GM13977 (cell line): ENCODE results near the gene NFIC.
"Not testable (repeated sequence)": the region's sequence is repeated elsewhere in the genome, so short reads cannot be mapped to it uniquely, and the experiment has no call there.

ENCODE experiments used
- DNase-seq: peaks from one replicate; pipeline ENCODE4 v3.0.0; 2012; ENCODE audit warnings: low spot score
- in situ Hi-C: fragments of 300-500 bp; cut with MboI; formaldehyde crosslinking; loops from one replicate; pipeline ENCODE4 v1.12.0; 2022; ENCODE audit warnings: low sequenced_read_pairs, low pct_unique_long_range_greater_than_20kb, mixed read lengths, inconsistent platforms; ENCODE audit not compliant: unreplicated experiment
- TF ChIP-seq, protein P1 (sequence below): IDR thresholded peaks from 2 replicates; pipeline ENCODE4 v1.5.1; 2012; ENCODE audit warnings: mild to moderate bottlenecking, control low read depth; ENCODE audit not compliant: insufficient read depth; ENCODE audit errors: extremely low read depth, missing control alignments

The NFIC gene

DNA sequence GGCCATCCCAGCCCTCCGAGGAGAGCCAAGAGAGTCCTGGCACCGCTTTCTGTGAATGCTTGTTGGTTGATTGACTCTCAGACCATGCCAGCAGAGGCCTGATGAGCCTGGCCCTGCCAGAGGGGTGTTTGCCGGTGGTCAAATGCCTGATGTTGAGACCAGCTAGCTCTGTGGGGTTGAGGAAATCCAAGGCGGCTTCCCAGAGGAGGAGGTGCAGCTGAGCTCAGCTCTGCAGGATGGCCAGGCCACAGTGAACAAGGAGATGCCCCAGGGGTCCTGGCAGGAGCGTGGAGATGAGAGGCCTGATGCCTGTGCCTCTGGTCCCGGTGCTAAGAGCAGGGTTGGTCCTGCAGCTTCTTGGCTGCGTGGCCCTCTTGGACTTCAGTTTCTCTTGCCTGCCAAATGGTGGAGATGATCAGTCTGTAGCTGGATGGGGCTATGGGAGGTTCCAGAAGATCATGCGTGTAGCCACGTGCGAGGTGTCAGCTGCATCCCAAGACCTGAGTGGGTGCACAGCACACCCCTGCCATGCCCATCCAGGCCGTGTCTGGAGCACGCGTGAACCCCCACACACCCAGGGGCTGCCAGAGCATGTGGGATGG is 16.8 kb downstream of the NFIC start:
- TF ChIP-seq, protein P1, sequence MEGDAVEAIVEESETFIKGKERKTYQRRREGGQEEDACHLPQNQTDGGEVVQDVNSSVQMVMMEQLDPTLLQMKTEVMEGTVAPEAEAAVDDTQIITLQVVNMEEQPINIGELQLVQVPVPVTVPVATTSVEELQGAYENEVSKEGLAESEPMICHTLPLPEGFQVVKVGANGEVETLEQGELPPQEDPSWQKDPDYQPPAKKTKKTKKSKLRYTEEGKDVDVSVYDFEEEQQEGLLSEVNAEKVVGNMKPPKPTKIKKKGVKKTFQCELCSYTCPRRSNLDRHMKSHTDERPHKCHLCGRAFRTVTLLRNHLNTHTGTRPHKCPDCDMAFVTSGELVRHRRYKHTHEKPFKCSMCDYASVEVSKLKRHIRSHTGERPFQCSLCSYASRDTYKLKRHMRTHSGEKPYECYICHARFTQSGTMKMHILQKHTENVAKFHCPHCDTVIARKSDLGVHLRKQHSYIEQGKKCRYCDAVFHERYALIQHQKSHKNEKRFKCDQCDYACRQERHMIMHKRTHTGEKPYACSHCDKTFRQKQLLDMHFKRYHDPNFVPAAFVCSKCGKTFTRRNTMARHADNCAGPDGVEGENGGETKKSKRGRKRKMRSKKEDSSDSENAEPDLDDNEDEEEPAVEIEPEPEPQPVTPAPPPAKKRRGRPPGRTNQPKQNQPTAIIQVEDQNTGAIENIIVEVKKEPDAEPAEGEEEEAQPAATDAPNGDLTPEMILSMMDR: no peak
- DNase-seq: no peak
- in situ Hi-C loops: no loop called here

- TF ChIP-seq, protein P1: no peak
- in situ Hi-C loops: no loop called here
- DNase-seq: no peak
Measured at GRCh38 chr19:3386447-3387234, 20.3 kb downstream of the NFIC start.

GRCh38 chr19:3387645-3388589 is 21.5 kb downstream of the NFIC start:
- DNase-seq: no peak
- TF ChIP-seq, protein P1: no peak
- in situ Hi-C loops: no loop called here

- in situ Hi-C loops: no loop called here
- TF ChIP-seq, protein P1: no peak
- DNase-seq: no peak
Measured at GRCh38 chr19:3389446-3389778, 23.0 kb downstream of the NFIC start.

DNA sequence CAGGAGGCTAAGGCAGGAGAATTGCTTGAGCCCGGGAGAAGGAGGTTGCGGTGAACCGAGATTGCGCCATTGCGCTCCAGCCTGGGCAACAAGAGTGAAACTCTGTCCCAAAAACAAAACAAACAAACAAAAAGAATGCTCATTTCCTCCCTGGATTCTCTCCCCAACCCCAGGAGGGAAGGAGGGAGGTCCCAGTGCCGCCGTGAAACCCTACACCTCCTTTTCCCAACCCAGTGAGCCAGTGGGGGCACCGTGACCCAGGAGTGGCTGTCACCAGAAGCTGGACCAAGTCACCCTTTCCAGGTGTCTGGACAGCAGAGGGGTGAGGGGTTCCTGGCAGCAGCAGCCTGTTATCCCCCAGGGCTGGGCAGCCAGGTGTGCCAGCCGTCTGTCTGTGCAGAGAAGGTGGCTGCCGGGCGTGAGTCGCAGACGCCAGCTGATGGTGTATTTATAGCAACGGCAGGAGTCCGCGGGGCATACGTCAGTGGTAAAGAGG is 23.5 kb downstream of the NFIC start:
- no peak for DNase-seq
- in situ Hi-C loops: no loop called here

GRCh38 chr19:3391911-3392310 is 25.5 kb downstream of the NFIC start:
- DNase-seq, in situ Hi-C loops: not testable (repeated sequence)

More for the DNA sequence above, 23.5 kb downstream of the NFIC start:
- TF ChIP-seq, protein P1: no peak
